DMS114 treated with DMSO at 0.1 percent for 48 hours (cell line): ENCODE data around the gene NOP14.
"Not testable (repeated sequence)": the region's sequence is repeated elsewhere in the genome, so short reads cannot be mapped to it uniquely, and the experiment has no call there.

Source experiments
- DNase-seq: peaks from one replicate; lab custom pipeline; 2025; ENCODE audit not compliant: unreplicated experiment; lab: John Stamatoyannopoulos, UW

NOP14 gene

GRCh38 chr4:2962614-2963174 is 512 bp downstream of the NOP14 start:
- DNase-seq: peak; percentile 32

GRCh38 chr4:2961811-2962441 is 1.3 kb downstream of the NOP14 start:
- DNase-seq: peak; percentile 38

GRCh38 chr4:2961421-2961810 is 1.8 kb downstream of the NOP14 start:
- peak; percentile 47 for DNase-seq

- not testable (repeated sequence) for DNase-seq
These were observed 2.8 kb downstream of the NOP14 start for GRCh38 chr4:2960450-2960849.

- no peak for DNase-seq
These were observed 4.8 kb downstream of the NOP14 start for GRCh38 chr4:2958446-2958845.

- not testable (repeated sequence) for DNase-seq
These were observed 7.8 kb downstream of the NOP14 start for GRCh38 chr4:2955186-2956044.

GRCh38 chr4:2954358-2955185 is 8.6 kb downstream of the NOP14 start:
- DNase-seq: no peak

GRCh38 chr4:2953496-2953895 is 9.7 kb downstream of the NOP14 start:
- no peak for DNase-seq

- DNase-seq: no peak
These were observed 12.8 kb downstream of the NOP14 start for GRCh38 chr4:2950221-2950989.

GRCh38 chr4:2949782-2950125 is 13.5 kb downstream of the NOP14 start:
- no peak for DNase-seq

GRCh38 chr4:2948895-2949781 is 14.1 kb downstream of the NOP14 start:
- DNase-seq: peak; percentile 36

GRCh38 chr4:2947926-2948325 is 15.3 kb downstream of the NOP14 start:
- no peak for DNase-seq

GRCh38 chr4:2946812-2947600 is 16.2 kb downstream of the NOP14 start:
- DNase-seq: no peak

GRCh38 chr4:2945619-2946604 is 17.3 kb downstream of the NOP14 start:
- DNase-seq: not testable (repeated sequence)

- no peak for DNase-seq
These were observed 18.4 kb downstream of the NOP14 start for GRCh38 chr4:2944586-2945526.

- DNase-seq: no peak
These were observed 19.1 kb downstream of the NOP14 start for GRCh38 chr4:2944091-2944482.
